A549 (cell line): Measurements from ENCODE around the gene RTBDN. TPM values are rescaled to one million over a fixed set of nuclear protein-coding genes. Genes with fewer than 3 reads are reported as not detected.

Source experiments
- ATAC-seq, 2 experiments: fragments of 200-7000 bp in 1 of 2; fragments of >200 bp in 1 of 2; cut with Nextera tagmentation in 1 of 2; cut with Tn5 transposase in 1 of 2; 3 replicates each; pipeline versions ENCODE4 v1.8.0 to v1.9.1; 2018 to 2020; ENCODE audit warnings: mild to moderate bottlenecking in 1 of 2, moderate library complexity in 1 of 2
- CTCF ChIA-PET: fragments of 300-600 bp; sonication (Branson Sonifier 250); formaldehyde crosslinking; extraction: SDS; loops from one replicate; lab custom pipeline; 2021; ENCODE audit warnings: antibody characterized with exemption, inconsistent platforms; lab: Yijun Ruan, JAX
- POLR2A ChIA-PET: fragments of 350-600 bp; formaldehyde crosslinking; extraction: SDS; loops from one replicate; lab custom pipeline; 2021; ENCODE audit warnings: antibody characterized with exemption, inconsistent platforms; lab: Yijun Ruan, JAX
- DNase-seq, 2 experiments: peaks; one replicate each; pipeline versions ENCODE4 v3.0.0 to v3.0.0-alpha.2; 2011 to 2016; ENCODE audit warnings: low read depth in 1 of 2, low spot score in 1 of 2
- FAIRE-seq: peaks from 2 replicates; lab custom pipeline; 2011; peaks lifted over from hg19 to GRCh38; lab: Jason Lieb, UNC
- H3K27ac ChIP-seq, 2 experiments: fragments of >200 bp; sonication (Bioruptor Twin); formaldehyde crosslinking; 3 replicates each; pipeline ENCODE4 v1.5.1; 2016 to 2017
- H3K4me1 ChIP-seq: fragments of >200 bp; sonication (Bioruptor Twin); formaldehyde crosslinking; 3 replicates; pipeline ENCODE4 v1.6.1; 2016
- H3K4me2 ChIP-seq: fragments of >200 bp; sonication (Bioruptor Twin); formaldehyde crosslinking; 3 replicates; pipeline ENCODE4 v1.6.1; 2016
- H3K4me3 ChIP-seq: fragments of >200 bp; sonication (Bioruptor Twin); formaldehyde crosslinking; 3 replicates; pipeline ENCODE4 v1.5.1; 2016
- H3K9me3 ChIP-seq: fragments of >200 bp; sonication (Bioruptor Twin); formaldehyde crosslinking; 3 replicates; pipeline ENCODE4 v1.6.1; 2016
- CHD2 ChIP-seq: fragments of 150-350 bp; IDR thresholded peaks from 2 replicates; pipeline ENCODE4 v1.6.1; 2014; ENCODE audit warnings: low read length; ENCODE audit not compliant: partially characterized antibody
- CHD4 ChIP-seq: fragments of 200-600 bp; sonication (generic); IDR thresholded peaks from 2 replicates; pipeline ENCODE4 v1.6.1; 2016; ENCODE audit warnings: antibody characterized with exemption, mild to moderate bottlenecking, borderline replicate concordance
- ELK1 ChIP-seq: fragments of 150-350 bp; IDR thresholded peaks from 2 replicates; pipeline ENCODE4 v1.6.1; 2014; ENCODE audit warnings: low read depth, mild to moderate bottlenecking, low read length
- GATA3 ChIP-seq: IDR thresholded peaks from 2 replicates; pipeline ENCODE4 v1.6.1; 2012; ENCODE audit warnings: borderline replicate concordance
- HES2 ChIP-seq: fragments of >200 bp; sonication (Bioruptor Twin); formaldehyde crosslinking; IDR thresholded peaks from 2 replicates; pipeline ENCODE4 v1.6.1; 2016
- HEYL ChIP-seq: fragments of 250-450 bp; sonication (Bioruptor Pico); IDR thresholded peaks from 2 replicates; pipeline ENCODE4 v1.8.0; 2021; ENCODE audit warnings: mild to moderate bottlenecking, moderate library complexity
- HMGXB4 ChIP-seq: fragments of 250-450 bp; sonication (Bioruptor Pico); IDR thresholded peaks from 2 replicates; pipeline ENCODE4 v1.5.0; 2021; ENCODE audit warnings: mild to moderate bottlenecking, moderate library complexity, borderline replicate concordance
- HOXA7 ChIP-seq: fragments of 250-450 bp; sonication (Bioruptor Pico); IDR thresholded peaks from 2 replicates; pipeline ENCODE4 v1.5.0; 2020; ENCODE audit warnings: mild to moderate bottlenecking, moderate library complexity
- HOXB13 ChIP-seq: fragments of 250-450 bp; sonication (Bioruptor Pico); IDR thresholded peaks from 2 replicates; pipeline ENCODE4 v1.5.0; 2020; ENCODE audit warnings: low read depth, mild to moderate bottlenecking, moderate library complexity
- JUN ChIP-seq, 2 experiments: fragments of >200 bp; sonication (Bioruptor Twin); formaldehyde crosslinking; IDR thresholded peaks; 2 replicates in 1 of 2; 3 replicates in 1 of 2; pipeline ENCODE4 v1.6.1; 2016 to 2017
- KDM1A ChIP-seq: fragments of 200-600 bp; sonication (generic); IDR thresholded peaks from 2 replicates; pipeline ENCODE4 v1.6.1; 2016; ENCODE audit warnings: low read depth, mild to moderate bottlenecking
- MAX ChIP-seq: IDR thresholded peaks from 2 replicates; pipeline ENCODE4 v1.6.1; 2012
- NFE2L2 ChIP-seq: fragments of 150-350 bp; conservative IDR thresholded peaks from 2 replicates; pipeline ENCODE4 v1.6.1; 2014; ENCODE audit warnings: low read length
- NR3C1 ChIP-seq: fragments of >200 bp; sonication (Bioruptor Twin); formaldehyde crosslinking; IDR thresholded peaks from 3 replicates; pipeline ENCODE4 v1.6.1; 2017
- POLR2A ChIP-seq: IDR thresholded peaks from 2 replicates; pipeline ENCODE4 v1.6.1; 2012; ENCODE audit warnings: mild to moderate bottlenecking, low read length
- POLR2AphosphoS2 ChIP-seq: conservative IDR thresholded peaks from 2 replicates; pipeline ENCODE4 v1.6.1; 2012; ENCODE audit warnings: low read length, improper control_type of control experiment, inconsistent platforms
- RAD21 ChIP-seq, 2 experiments: fragments of >200 bp in 1 of 2; sonication (Bioruptor Twin) in 1 of 2; formaldehyde crosslinking in 1 of 2; IDR thresholded peaks in 1 of 2; conservative IDR thresholded peaks in 1 of 2; 2 replicates in 1 of 2; 3 replicates in 1 of 2; pipeline ENCODE4 v1.6.1; 2012 to 2018; ENCODE audit warnings: inconsistent platforms in 1 of 2
- RARB ChIP-seq: fragments of 250-450 bp; sonication (Bioruptor Pico); IDR thresholded peaks from 2 replicates; pipeline ENCODE4 v1.8.0; 2021; ENCODE audit warnings: mild to moderate bottlenecking, moderate library complexity
- RNF2 ChIP-seq: fragments of 200-600 bp; sonication (generic); IDR thresholded peaks from 2 replicates; pipeline ENCODE4 v1.6.1; 2016; ENCODE audit warnings: low read depth, mild to moderate bottlenecking, antibody characterized with exemption, moderate library complexity, borderline replicate concordance
- SMC3 ChIP-seq: fragments of >200 bp; sonication (Bioruptor Twin); formaldehyde crosslinking; IDR thresholded peaks from 3 replicates; pipeline ENCODE4 v1.6.1; 2018; ENCODE audit warnings: inconsistent platforms
- SREBF2 ChIP-seq: fragments of 450-650 bp; IDR thresholded peaks from 2 replicates; pipeline ENCODE4 v1.6.1; 2014; ENCODE audit warnings: mild to moderate bottlenecking, moderate library complexity
- TFCP2L1 ChIP-seq: fragments of 250-450 bp; sonication (Bioruptor Pico); IDR thresholded peaks from 2 replicates; pipeline ENCODE4 v1.5.0; 2021; ENCODE audit warnings: mild to moderate bottlenecking
- TP53 ChIP-seq: fragments of 250-450 bp; sonication (Bioruptor Pico); IDR thresholded peaks from 2 replicates; pipeline ENCODE4 v1.5.0; 2021; ENCODE audit warnings: mild to moderate bottlenecking, moderate library complexity
- USF2 ChIP-seq: fragments of 450-650 bp; IDR thresholded peaks from 2 replicates; pipeline ENCODE4 v1.6.1; 2014; ENCODE audit warnings: antibody characterized with exemption
- ZNF302 ChIP-seq: fragments of 250-450 bp; sonication (Bioruptor Pico); IDR thresholded peaks from 2 replicates; pipeline ENCODE4 v1.9.0; 2021; ENCODE audit warnings: inconsistent platforms, mild to moderate bottlenecking, moderate library complexity
- WGBS: methylation state at CpG from one replicate; pipeline ENCODE4 v1.1.6; 2017; ENCODE audit errors: missing lambda C conversion rate; 5-methylcytosine and 5-hydroxymethylcytosine counted together
- polyA plus RNA-seq, 4 experiments: library from polyadenylated mRNA; depleted of rRNA in 3 of 4; stranded (reverse); fragments of >200 nt; fragmentation: RNase III in 1 of 4; extraction: RNeasy Plus Mini Kit Qiagen cat#74134 plus additional on column Dnase treatment in 1 of 4; gene quantifications; 2 replicates in 3 of 4; 3 replicates in 1 of 4; pipeline ENCODE4 v1.2.3, GENCODE V29; 2011 to 2017
- TF ChIP-seq, protein P1 (sequence below): IDR thresholded peaks from 2 replicates; pipeline ENCODE4 v1.6.1; 2012; ENCODE audit warnings: low read depth, borderline replicate concordance

RTBDN gene
- polyA plus RNA-seq, 2 of the 4 experiments (the other 2 are of a cell fraction), result 0.09 to 0.25 TPM

DNA sequence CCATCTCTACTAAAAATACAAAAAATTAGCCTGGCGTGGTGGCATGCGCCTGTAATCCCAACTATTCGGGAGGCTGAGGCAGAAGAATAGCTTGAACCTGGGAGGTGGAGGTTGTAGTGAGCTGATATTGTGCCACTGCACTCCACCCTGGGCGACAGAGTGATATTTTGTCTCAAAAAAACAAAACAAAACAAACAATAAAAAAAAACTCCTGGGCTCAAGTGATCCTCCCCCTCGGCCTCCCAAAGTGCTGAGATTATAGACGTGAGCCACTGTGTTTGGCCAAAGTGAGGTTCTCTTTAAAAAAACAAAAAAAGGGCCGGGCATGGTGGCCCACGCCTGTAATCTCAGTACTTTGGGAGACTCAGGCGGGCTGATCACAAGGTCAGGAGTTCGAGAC is 46.9 kb downstream of the RTBDN start (continued):
- TF ChIP-seq GATA3, result no peak
- no peak for TF ChIP-seq SMC3
- TF ChIP-seq RAD21 (conservative IDR thresholded peaks at IDR 0.05 in 1 of 2, IDR thresholded peaks at IDR 0.05 in 1 of 2), result no peak
- TF ChIP-seq KDM1A, result no peak
- no peak for TF ChIP-seq MAX
- TF ChIP-seq USF2, result no peak

DNA sequence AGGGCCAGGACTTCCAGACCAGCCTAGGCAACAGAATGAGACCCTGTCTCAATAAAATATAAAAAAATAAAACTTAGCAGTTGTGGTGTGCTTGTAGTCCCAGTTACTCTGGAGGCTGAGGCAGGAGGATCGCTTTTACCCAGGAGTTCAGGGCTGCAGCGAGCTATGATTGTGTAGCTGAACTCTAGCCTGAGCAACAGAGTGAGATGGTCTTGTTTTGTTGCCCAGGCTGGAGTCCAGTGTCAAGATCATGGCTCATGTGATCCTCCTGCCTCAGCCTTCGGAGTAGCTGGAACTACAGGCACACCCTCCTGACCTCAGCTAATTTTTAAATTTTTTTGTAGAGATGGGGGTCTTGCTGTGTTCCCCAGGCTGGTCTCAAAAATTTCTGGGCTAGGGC is 47.4 kb downstream of the RTBDN start:
- POLR2A ChIA-PET, result no interaction called here
- no peak for TF ChIP-seq NR3C1
- TF ChIP-seq JUN (IDR thresholded peaks at IDR 0.05), result no peak
- no peak for TF ChIP-seq GATA3
- no peak for TF ChIP-seq ELK1
- no peak for TF ChIP-seq HOXB13
- no peak for TF ChIP-seq RARB
- no peak for TF ChIP-seq RNF2
- TF ChIP-seq CHD2, result no peak
- TF ChIP-seq POLR2A, result no peak
- no peak for TF ChIP-seq HES2
- TF ChIP-seq, all 56 proteins: peak for 0
- Histone ChIP-seq H3K9me3 (no peaks in the 10 kb centered on the region), H3K27ac (peak overlapping the region; percentile 96 to 99), H3K4me2 (peak overlapping the region; percentile 99; the same call in 2 of the 3 replicates), H3K4me3 (no peak overlapping the region), H3K4me1 (peaks cover 74% of the 10 kb centered on the region)
- CTCF ChIA-PET, result interaction anchor here (1.3 to 5.0 kb wide), 3 partner anchors 9 to 13 kb away, joined by 3 to 58 read pairs (median 17); no protein-coding TSS in a partner anchor
- 94% methylated on average over 3 of the region's 3 CpGs for WGBS
- FAIRE-seq (no peak), DNase-seq (no peak), ATAC-seq (no peak)

- peak in 1 of 2 experiments; percentile 31 for DNase-seq
- Histone ChIP-seq H3K4me3 (no peak overlapping the region), H3K27ac (peak overlapping the region; percentile 96 to 99), H3K4me2 (peak overlapping the region; percentile 99), H3K9me3 (no peaks in the 10 kb centered on the region), H3K4me1 (peaks cover 80% of the 10 kb centered on the region)
- ChIA-PET CTCF (interaction anchor here (3.1 to 5.0 kb wide), 2 partner anchors 9 to 10 kb away, joined by 17 to 58 read pairs; no protein-coding TSS in a partner anchor), POLR2A (interaction anchor here (0.6 kb wide), 1 partner anchor 78 kb away, joined by 3 read pairs; no protein-coding TSS in a partner anchor)
- 52% methylated on average over 6 of the region's 18 CpGs for WGBS
- TF ChIP-seq ZNF302 (CRISPR knock-in tag), result no peak
- ATAC-seq, result no peak
- no peak for FAIRE-seq
Observed at GRCh38 chr19:12786141-12786870, 48.1 kb downstream of the RTBDN start.

- Histone ChIP-seq H3K9me3 (no peaks in the 10 kb centered on the region), H3K4me2 (peak overlapping the region; percentile 99), H3K27ac (peak overlapping the region; percentile 96 to 99), H3K4me1 (peaks cover 75% of the 10 kb centered on the region), H3K4me3 (no peak overlapping the region)
- 67% methylated on average over 4 of the region's 4 CpGs for WGBS
- ChIA-PET POLR2A (interaction anchor here (0.6 kb wide), 1 partner anchor 77 kb away, joined by 3 read pairs; no protein-coding TSS in a partner anchor), CTCF (interaction anchor here (3.1 to 5.0 kb wide), 2 partner anchors 8 to 11 kb away, joined by 17 to 58 read pairs; no protein-coding TSS in a partner anchor)
- DNase-seq, result no peak
- FAIRE-seq, result no peak
- no peak for ATAC-seq
- TF ChIP-seq CHD4 (no peak), RARB (no peak), HMGXB4 (CRISPR knock-in tag) (no peak), SMC3 (no peak), NR3C1 (no peak), NFE2L2 (no peak), HOXA7 (CRISPR knock-in tag) (no peak), KDM1A (no peak), TFCP2L1 (no peak), SREBF2 (no peak), POLR2AphosphoS2 (no peak), TP53 (CRISPR knock-in tag) (no peak), CHD2 (no peak), HEYL (CRISPR knock-in tag) (no peak)
- TF ChIP-seq, protein P1, sequence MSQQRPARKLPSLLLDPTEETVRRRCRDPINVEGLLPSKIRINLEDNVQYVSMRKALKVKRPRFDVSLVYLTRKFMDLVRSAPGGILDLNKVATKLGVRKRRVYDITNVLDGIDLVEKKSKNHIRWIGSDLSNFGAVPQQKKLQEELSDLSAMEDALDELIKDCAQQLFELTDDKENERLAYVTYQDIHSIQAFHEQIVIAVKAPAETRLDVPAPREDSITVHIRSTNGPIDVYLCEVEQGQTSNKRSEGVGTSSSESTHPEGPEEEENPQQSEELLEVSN, result no peak
Observed at GRCh38 chr19:12785431-12786031, 48.8 kb downstream of the RTBDN start.
